Naive thymus-derived CD8-positive, alpha-beta T cell (primary cell): ENCODE measurements around the gene PARD3B. TPM values are rescaled to one million over a fixed set of nuclear protein-coding genes. Genes with fewer than 3 reads are reported as not detected.

Source experiments
- ATAC-seq, 2 donors: fragments of 150-1000 bp; cut with Tn5 transposase in 1 of 2; sonication (Bioruptor Pico), chemical (Tn5 transposase) in 1 of 2; 1 replicate in 1 of 2; 2 replicates in 1 of 2; pipeline ENCODE4 v1.10.0; 2021; ENCODE audit warnings: mild to moderate bottlenecking in 2 of 2, moderate library complexity in 2 of 2
- POLR2A ChIA-PET: fragments of 350-600 bp; sonication (Branson Sonifier 250); formaldehyde crosslinking; loops from one replicate; lab custom pipeline; 2021; ENCODE audit warnings: antibody characterized with exemption; lab: Charles Lee
- DNase-seq, 10 donors: peaks; one replicate each; pipeline versions ENCODE4 v3.0.0 to v3.0.0-alpha.2; 2020 to 2022
- H3K27ac Mint-ChIP-seq, 10 donors: one replicate each; pipeline ENCODE4 v1.8.0; 2020 to 2022; ENCODE audit warnings: mild to moderate bottlenecking in 10 of 10, mixed read lengths in 10 of 10, moderate library complexity in 4 of 10, inconsistent platforms in 1 of 10
- H3K27me3 Mint-ChIP-seq, 5 donors: one replicate each; pipeline ENCODE4 v1.8.0; 2021 to 2022; ENCODE audit warnings: mixed read lengths in 5 of 5
- H3K36me3 Mint-ChIP-seq, 3 donors: one replicate each; pipeline ENCODE4 v1.8.0; 2020 to 2022; ENCODE audit warnings: mixed read lengths in 3 of 3, mild to moderate bottlenecking in 2 of 3, inconsistent platforms in 1 of 3
- H3K4me1 Mint-ChIP-seq, 4 donors: one replicate each; pipeline ENCODE4 v1.8.0; 2021 to 2022; ENCODE audit warnings: mixed read lengths in 4 of 4
- H3K4me3 Mint-ChIP-seq, 10 donors: one replicate each; pipeline ENCODE4 v1.8.0; 2020 to 2022; ENCODE audit warnings: mild to moderate bottlenecking in 10 of 10, mixed read lengths in 10 of 10, moderate library complexity in 6 of 10, inconsistent platforms in 1 of 10
- H3K9me3 Mint-ChIP-seq, 9 donors: one replicate each; pipeline ENCODE4 v1.8.0; 2020 to 2022; ENCODE audit warnings: mixed read lengths in 9 of 9, mild to moderate bottlenecking in 3 of 9, inconsistent platforms in 1 of 9, moderate library complexity in 1 of 9
- polyA plus RNA-seq, 3 donors: library from polyadenylated mRNA; unstranded; fragments of 300-500 nt; fragmentation: Illumina TruSeq; gene quantifications; one replicate each; pipeline ENCODE4 v1.2.3, GENCODE V29; 2021
- total RNA-seq, 8 experiments: library from RNA in 2 of 8; stranded (reverse) in 2 of 8; gene quantifications; one replicate each; pipeline ENCODE4 v1.2.3 and lab custom pipeline; 2021 to 2026

The PARD3B gene
- total and polyA plus RNA-seq, 5 experiments from 2014 or later, result 0.22 to 3.8 (median 1.3) TPM; not detected in 1

GRCh38 chr2:205079173-205079572 lies 533.9 kb downstream of the PARD3B start:
- Mint-ChIP-seq H3K9me3 (peaks cover 0 to 4% (median 0%) of the 10 kb centered on the region in 9 donors), H3K27me3 (no peaks in the 10 kb centered on the region), H3K4me1 (peaks cover 20 to 58% (median 48%) of the 10 kb centered on the region in 4 donors), H3K4me3 (peak overlapping the region in 5 of 10 donors; percentile 3 to 65 (median 11)), H3K36me3 (peaks cover 0 to 7% (median 0%) of the 10 kb centered on the region in 3 donors), H3K27ac (peak overlapping the region; percentile 61 to 98 (median 93))
- DNase-seq (no peak), ATAC-seq (no peak)
- POLR2A ChIA-PET, result no interaction called here

- no peak overlapping the region for H3K4me3 Mint-ChIP-seq
- H3K27me3 Mint-ChIP-seq, result no peaks in the 10 kb centered on the region
- POLR2A ChIA-PET, result no interaction called here
- peaks cover 0 to 4% (median 0%) of the 10 kb centered on the region in 9 donors for H3K9me3 Mint-ChIP-seq
- DNase-seq (no peak), ATAC-seq (no peak)
- H3K27ac Mint-ChIP-seq, result peak overlapping the region in 1 of 10 donors; percentile 21
- H3K36me3 Mint-ChIP-seq, result peaks cover 0 to 8% (median 3%) of the 10 kb centered on the region in 3 donors
- H3K4me1 Mint-ChIP-seq, result peaks cover 10 to 33% (median 19%) of the 10 kb centered on the region in 4 donors
Measured at GRCh38 chr2:205086662-205087061, 541.4 kb downstream of the PARD3B start.

DNA sequence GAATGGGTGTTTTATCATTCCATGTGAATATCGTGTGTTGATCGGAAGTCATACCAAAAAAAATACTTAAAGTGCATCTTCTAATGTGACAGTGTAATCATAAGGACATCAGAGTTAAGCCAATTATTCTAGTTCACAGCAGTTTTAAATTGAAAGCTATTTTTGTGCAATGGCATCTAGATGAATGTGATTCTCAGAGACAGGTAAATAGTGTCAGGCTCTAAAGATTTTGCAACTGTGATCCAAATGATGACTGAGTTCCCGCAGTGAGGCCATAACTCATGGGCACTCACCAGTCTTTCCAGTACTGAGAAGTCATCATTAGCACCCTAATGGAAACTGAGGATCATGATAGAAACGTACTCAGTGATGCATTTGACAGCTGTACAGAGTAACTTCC lies 542.6 kb downstream of the PARD3B start:
- H3K36me3 Mint-ChIP-seq, result peaks cover 0 to 8% (median 3%) of the 10 kb centered on the region in 3 donors
- H3K27me3 Mint-ChIP-seq, result no peaks in the 10 kb centered on the region
- peaks cover 19 to 43% (median 25%) of the 10 kb centered on the region in 4 donors for H3K4me1 Mint-ChIP-seq
- ATAC-seq, result no peak
- H3K9me3 Mint-ChIP-seq, result peaks cover 0 to 9% (median 0%) of the 10 kb centered on the region in 9 donors
- POLR2A ChIA-PET, result no interaction called here
- no peak overlapping the region for H3K27ac Mint-ChIP-seq
- no peak overlapping the region for H3K4me3 Mint-ChIP-seq
- no peak for DNase-seq

- no peak for ATAC-seq
- no peak overlapping the region for H3K4me3 Mint-ChIP-seq
- peak overlapping the region in 1 of 10 donors; percentile 54 for H3K27ac Mint-ChIP-seq
- H3K4me1 Mint-ChIP-seq, result peaks cover 18 to 37% (median 24%) of the 10 kb centered on the region in 4 donors
- peaks cover 0 to 8% (median 0%) of the 10 kb centered on the region in 3 donors for H3K36me3 Mint-ChIP-seq
- no peaks in the 10 kb centered on the region for H3K27me3 Mint-ChIP-seq
- no peak for DNase-seq
- POLR2A ChIA-PET, result no interaction called here
- H3K9me3 Mint-ChIP-seq, result peaks cover 0 to 9% (median 0%) of the 10 kb centered on the region in 9 donors
Measured at GRCh38 chr2:205089958-205090357, 544.7 kb downstream of the PARD3B start.

GRCh38 chr2:205091411-205091810 lies 546.1 kb downstream of the PARD3B start:
- Mint-ChIP-seq H3K27ac (peak overlapping the region in 2 of 10 donors; percentile 9 to 11), H3K4me1 (peaks cover 20 to 35% (median 26%) of the 10 kb centered on the region in 4 donors), H3K4me3 (peak overlapping the region in 1 of 10 donors; percentile 34), H3K27me3 (no peaks in the 10 kb centered on the region), H3K9me3 (peaks cover 0 to 9% (median 0%) of the 10 kb centered on the region in 9 donors), H3K36me3 (peaks cover 0 to 8% (median 0%) of the 10 kb centered on the region in 3 donors)
- ATAC-seq (no peak), DNase-seq (no peak)
- POLR2A ChIA-PET, result interaction anchor here (1.0 to 1.3 kb wide), 2 partner anchors 11 to 13 kb away, joined by 3 to 4 read pairs; no protein-coding TSS in a partner anchor

DNA sequence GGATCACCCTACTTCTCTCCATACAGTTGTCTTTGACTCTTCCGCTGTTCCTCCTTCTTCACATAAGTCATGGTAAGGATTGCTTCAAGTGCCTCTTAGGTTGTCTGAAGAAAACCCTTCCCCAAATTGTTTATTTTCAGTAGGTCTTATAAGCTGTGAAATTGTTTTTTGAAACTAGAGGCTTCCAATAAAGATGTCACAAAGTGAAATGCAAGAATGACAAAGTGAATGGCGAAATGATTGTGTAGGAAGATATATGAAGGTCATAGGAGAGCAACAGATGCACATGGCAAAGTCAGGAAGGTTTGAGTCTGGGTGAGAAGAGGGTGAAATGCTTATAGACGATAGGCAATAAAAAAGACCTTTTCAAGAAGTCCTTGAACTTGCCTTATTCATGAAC lies 548.8 kb downstream of the PARD3B start:
- no peak for ATAC-seq
- POLR2A ChIA-PET, result no interaction called here
- H3K4me3 Mint-ChIP-seq, result no peak overlapping the region
- no peak for DNase-seq
- no peak overlapping the region for H3K27ac Mint-ChIP-seq
- no peaks in the 10 kb centered on the region for H3K27me3 Mint-ChIP-seq
- H3K36me3 Mint-ChIP-seq, result peaks cover 0 to 8% (median 0%) of the 10 kb centered on the region in 3 donors
- H3K4me1 Mint-ChIP-seq, result peaks cover 20 to 35% (median 26%) of the 10 kb centered on the region in 4 donors
- H3K9me3 Mint-ChIP-seq, result peaks cover 0 to 9% (median 0%) of the 10 kb centered on the region in 9 donors

- POLR2A ChIA-PET, result no interaction called here
- Mint-ChIP-seq H3K27ac (peak overlapping the region in 1 of 10 donors; percentile 12), H3K4me1 (no peaks in the 10 kb centered on the region), H3K9me3 (peaks cover 0 to 2% (median 0%) of the 10 kb centered on the region in 9 donors), H3K4me3 (no peak overlapping the region), H3K27me3 (no peaks in the 10 kb centered on the region), H3K36me3 (no peaks in the 10 kb centered on the region)
- no peak for ATAC-seq
- DNase-seq, result no peak
Measured at GRCh38 chr2:205103699-205104098, 558.4 kb downstream of the PARD3B start.

- H3K27me3 Mint-ChIP-seq, result no peaks in the 10 kb centered on the region
- no peak overlapping the region for H3K4me3 Mint-ChIP-seq
- H3K27ac Mint-ChIP-seq, result peak overlapping the region in 1 of 10 donors; percentile 5
- DNase-seq (no peak), ATAC-seq (no peak)
- POLR2A ChIA-PET, result no interaction called here
- H3K4me1 Mint-ChIP-seq, result no peaks in the 10 kb centered on the region
- H3K9me3 Mint-ChIP-seq, result peaks cover 0 to 5% (median 0%) of the 10 kb centered on the region in 9 donors
- no peaks in the 10 kb centered on the region for H3K36me3 Mint-ChIP-seq
Measured at GRCh38 chr2:205107810-205108209, 562.5 kb downstream of the PARD3B start.

GRCh38 chr2:205115511-205115910 lies 570.2 kb downstream of the PARD3B start:
- no peak for DNase-seq
- POLR2A ChIA-PET, result no interaction called here
- Mint-ChIP-seq H3K4me3 (no peak overlapping the region), H3K27ac (no peak overlapping the region), H3K4me1 (peaks cover 0 to 8% (median 3%) of the 10 kb centered on the region in 4 donors), H3K36me3 (peaks cover 0 to 5% (median 3%) of the 10 kb centered on the region in 3 donors), H3K27me3 (no peaks in the 10 kb centered on the region), H3K9me3 (peaks cover 0 to 7% (median 0%) of the 10 kb centered on the region in 9 donors)
- no peak for ATAC-seq

GRCh38 chr2:205117125-205117524 lies 571.9 kb downstream of the PARD3B start:
- H3K4me3 Mint-ChIP-seq, result no peak overlapping the region
- H3K4me1 Mint-ChIP-seq, result peaks cover 0 to 10% (median 3%) of the 10 kb centered on the region in 4 donors
- POLR2A ChIA-PET, result no interaction called here
- peaks cover 0 to 7% (median 0%) of the 10 kb centered on the region in 9 donors for H3K9me3 Mint-ChIP-seq
- peaks cover 0 to 6% (median 5%) of the 10 kb centered on the region in 3 donors for H3K36me3 Mint-ChIP-seq
- H3K27me3 Mint-ChIP-seq, result no peaks in the 10 kb centered on the region
- ATAC-seq, result no peak
- no peak for DNase-seq
- peak overlapping the region in 1 of 10 donors; percentile 23 for H3K27ac Mint-ChIP-seq

- H3K27ac Mint-ChIP-seq, result no peak overlapping the region
- ATAC-seq, result no peak
- POLR2A ChIA-PET, result interaction anchor here (0.5 kb wide), 1 partner anchor 9 kb away, joined by 8 read pairs; no protein-coding TSS in a partner anchor
Measured at GRCh38 chr2:205119136-205119535, 573.9 kb downstream of the PARD3B start.

GRCh38 chr2:205128726-205129125 lies 583.5 kb downstream of the PARD3B start:
- Mint-ChIP-seq H3K36me3 (peaks cover 0 to 1% (median 0%) of the 10 kb centered on the region in 3 donors), H3K4me1 (peaks cover 12 to 20% (median 19%) of the 10 kb centered on the region in 4 donors), H3K27me3 (no peaks in the 10 kb centered on the region), H3K9me3 (peaks cover 0 to 2% (median 0%) of the 10 kb centered on the region in 9 donors), H3K27ac (peak overlapping the region in 4 of 10 donors; percentile 72 to 95 (median 88)), H3K4me3 (peak overlapping the region in 1 of 10 donors; percentile 39)
- ATAC-seq, result no peak
- DNase-seq, result no peak
- POLR2A ChIA-PET, result interaction anchor here (0.9 to 1.0 kb wide), 2 partner anchors 160 to 162 kb away, joined by 3 read pairs; no protein-coding TSS in a partner anchor

More at GRCh38 chr2:205119136-205119535, 573.9 kb downstream of the PARD3B start:
- DNase-seq, result no peak
- Mint-ChIP-seq H3K27me3 (no peaks in the 10 kb centered on the region), H3K9me3 (peaks cover 0 to 9% (median 0%) of the 10 kb centered on the region in 9 donors), H3K36me3 (peaks cover 0 to 8% (median 5%) of the 10 kb centered on the region in 3 donors), H3K4me3 (no peak overlapping the region), H3K4me1 (peaks cover 0 to 14% (median 6%) of the 10 kb centered on the region in 4 donors)

DNA sequence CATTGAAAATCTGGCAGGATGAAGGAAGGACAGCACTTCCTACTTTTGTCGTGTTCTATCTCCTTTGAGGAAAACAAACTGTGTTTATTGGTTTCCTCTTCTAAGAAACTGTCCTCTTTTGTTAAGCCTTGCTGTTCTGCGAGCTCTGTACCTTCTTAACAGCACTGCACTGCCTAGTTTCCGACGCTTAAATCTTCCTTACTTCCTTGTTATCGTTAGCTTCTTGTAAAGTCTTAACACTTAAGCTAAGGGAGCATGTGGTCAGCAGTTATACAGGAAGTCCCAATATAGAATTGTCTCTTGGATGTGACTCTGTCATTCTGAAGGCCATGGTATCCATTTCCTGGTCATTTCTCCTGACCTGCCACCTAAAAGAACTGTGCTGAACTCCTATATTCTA lies 584.3 kb downstream of the PARD3B start:
- no peaks in the 10 kb centered on the region for H3K27me3 Mint-ChIP-seq
- DNase-seq (peak in 2 of 10 donors; percentile 1 to 9), ATAC-seq (peak; percentile 49 to 59)
- peak overlapping the region in 9 of 10 donors; percentile 26 to 95 (median 75) for H3K27ac Mint-ChIP-seq
- peak overlapping the region in 7 of 10 donors; percentile 16 to 61 (median 40) for H3K4me3 Mint-ChIP-seq
- no peaks in the 10 kb centered on the region for H3K36me3 Mint-ChIP-seq
- POLR2A ChIA-PET, result interaction anchor here (1.6 to 1.8 kb wide), 2 partner anchors 163 to 258 kb away, joined by 4 to 11 read pairs; no protein-coding TSS in a partner anchor
- peaks cover 0 to 2% (median 0%) of the 10 kb centered on the region in 9 donors for H3K9me3 Mint-ChIP-seq
- H3K4me1 Mint-ChIP-seq, result peaks cover 12 to 20% (median 19%) of the 10 kb centered on the region in 4 donors
